Esophagus (tissue), 2 donors: ENCODE measurements around the gene TBR1. TPM values are rescaled to one million over a fixed set of nuclear protein-coding genes. Genes with fewer than 3 reads are reported as not detected.

ENCODE experiments used
- H3K27ac ChIP-seq, 2 donors: one replicate each; pipeline ENCODE4 v1.5.1; 2013; ENCODE audit warnings: low read depth in 2 of 2, mild to moderate bottlenecking in 2 of 2, inconsistent platforms in 1 of 2, low read length in 1 of 2, moderate library complexity in 1 of 2
- H3K27me3 ChIP-seq, 2 donors: one replicate each; pipeline ENCODE4 v1.6.1; 2013; ENCODE audit warnings: low read length in 2 of 2, control low read depth in 1 of 2, mild to moderate bottlenecking in 1 of 2; ENCODE audit not compliant: insufficient read depth in 2 of 2, control insufficient read depth in 1 of 2
- H3K36me3 ChIP-seq, 2 donors: one replicate each; pipeline ENCODE4 v1.6.1; 2013; ENCODE audit warnings: low read length in 1 of 2; ENCODE audit not compliant: control insufficient read depth in 2 of 2, insufficient read depth in 2 of 2
- H3K4me1 ChIP-seq, 2 donors: one replicate each; pipeline ENCODE4 v1.6.1; 2013; ENCODE audit warnings: low read length in 1 of 2; ENCODE audit not compliant: control insufficient read depth in 2 of 2, insufficient read depth in 2 of 2
- H3K4me3 ChIP-seq, 2 donors: one replicate each; pipeline ENCODE4 v1.5.1; 2013; ENCODE audit warnings: low read length in 2 of 2, mild to moderate bottlenecking in 2 of 2, low read depth in 1 of 2, moderate library complexity in 1 of 2
- H3K9me3 ChIP-seq, 2 donors: one replicate each; pipeline ENCODE4 v1.6.1; 2013; ENCODE audit warnings: mild to moderate bottlenecking in 2 of 2, low read depth in 1 of 2, low read length in 1 of 2, moderate library complexity in 1 of 2; ENCODE audit not compliant: control insufficient read depth in 2 of 2, insufficient read depth in 1 of 2
- WGBS, 2 donors: extraction: QIAGEN DNeasy Blood & Tissue Kit; methylation state at CpG; one replicate each; pipeline ENCODE4 v1.1.7; 2013; 5-methylcytosine and 5-hydroxymethylcytosine counted together
- polyA plus RNA-seq, 2 donors: library from polyadenylated mRNA; stranded (reverse); fragments of 200-250 nt; gene quantifications; one replicate each; pipeline ENCODE4 v1.2.3, GENCODE V29; 2013
- donor health status: healthy with polysubstance abuse.
- donor health status: Bipolar disorder and iron deficiency.

The TBR1 gene
- under 1 TPM in 1 of 2 donors, not detected in 1; 0.02 TPM for polyA plus RNA-seq

DNA sequence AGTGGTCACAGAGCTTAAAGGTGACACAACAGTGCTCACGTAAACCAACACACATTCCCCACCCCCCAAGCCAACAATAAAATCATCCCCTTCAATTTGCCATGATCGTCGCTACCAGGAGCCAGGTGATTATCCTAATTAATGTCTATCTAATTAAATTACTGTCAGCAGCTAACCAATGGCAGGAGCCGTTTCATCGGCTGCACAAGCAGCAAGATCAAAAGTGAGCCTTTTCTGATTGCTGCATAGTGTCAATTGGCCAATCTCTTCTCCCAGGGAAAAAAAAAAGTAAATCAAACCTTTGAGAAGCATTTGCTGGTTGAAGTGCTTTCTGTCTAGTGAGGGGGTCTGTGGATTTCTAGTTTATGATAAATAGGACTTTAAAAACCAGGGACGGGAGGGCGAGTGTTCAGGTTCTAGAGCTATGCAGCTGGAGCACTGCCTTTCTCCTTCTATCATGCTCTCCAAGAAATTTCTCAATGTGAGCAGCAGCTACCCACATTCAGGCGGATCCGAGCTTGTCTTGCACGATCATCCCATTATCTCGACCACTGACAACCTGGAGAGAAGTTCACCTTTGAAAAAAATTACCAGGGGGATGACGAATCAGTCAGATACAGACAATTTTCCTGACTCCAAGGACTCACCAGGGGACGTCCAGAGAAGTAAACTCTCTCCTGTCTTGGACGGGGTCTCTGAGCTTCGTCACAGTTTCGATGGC, at the start of gene TBR1:
TBR1 (plus strand) TSS at position 311 of the 721 bp plus-strand sequence; CDS start at position 425, 114 bp downstream.
- Histone ChIP-seq H3K27me3 (peaks cover 7 to 44% of the 10 kb centered on the region in 2 donors), H3K4me1 (peaks cover 7 to 17% of the 10 kb centered on the region in 2 donors), H3K9me3 (no peaks in the 10 kb centered on the region), H3K27ac (no peak within 1 kb of the TSS), H3K36me3 (peaks cover 0 to 2% of the 10 kb centered on the region in 2 donors), H3K4me3 (peak within 1 kb of the TSS in 1 of 2 donors; percentile 57)
- WGBS, 2 donors: 9% methylated on average over 16 of the region's 16 CpGs

DNA sequence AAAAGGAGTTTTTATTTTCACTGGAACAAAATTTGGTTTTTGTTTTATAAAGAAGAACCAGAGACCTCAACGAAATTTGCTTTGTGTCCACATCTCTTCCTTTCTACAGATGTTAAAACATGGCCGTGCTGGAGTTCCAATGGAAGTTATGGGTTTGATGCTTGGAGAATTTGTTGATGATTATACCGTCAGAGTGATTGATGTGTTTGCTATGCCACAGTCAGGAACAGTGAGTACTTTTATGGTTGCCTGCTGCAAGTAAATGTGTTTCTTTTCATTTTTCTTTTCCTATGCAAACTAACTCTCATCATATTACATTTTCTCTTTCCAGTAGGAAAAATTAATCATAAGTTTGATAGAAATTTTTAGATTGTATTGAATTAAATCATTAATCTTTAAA, 48.4 kb upstream of the TBR1 start:
- H3K27me3 ChIP-seq: no peaks in the 10 kb centered on the region
- peaks cover 0 to 3% of the 10 kb centered on the region in 2 donors for H3K9me3 ChIP-seq
- H3K27ac ChIP-seq: no peak overlapping the region
- 86 to 88% methylated on average over 3 of the region's 3 CpGs for WGBS, 2 donors
- H3K4me3 ChIP-seq: no peak overlapping the region
- H3K36me3 ChIP-seq: peaks cover 0 to 3% of the 10 kb centered on the region in 2 donors
- H3K4me1 ChIP-seq: no peaks in the 10 kb centered on the region

DNA sequence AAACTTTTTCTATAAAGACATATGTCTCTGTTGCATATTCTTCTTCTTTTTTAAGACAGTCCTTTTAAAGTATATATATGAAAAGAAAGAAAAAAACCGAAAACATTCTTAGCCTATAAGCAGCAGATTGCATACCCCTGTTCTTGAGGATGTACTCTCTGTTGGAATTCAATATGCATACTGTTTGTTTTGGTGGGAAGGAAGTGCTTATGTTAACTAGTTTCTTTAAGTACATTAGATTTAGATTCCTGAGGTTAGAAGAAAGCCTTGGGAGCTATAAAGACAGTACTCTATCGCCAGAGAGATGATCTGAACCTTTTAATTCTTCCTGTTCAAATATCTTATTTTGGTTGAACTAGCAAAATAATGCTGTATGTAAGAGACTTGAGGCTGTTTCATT, 46.8 kb upstream of the TBR1 start:
- Histone ChIP-seq H3K9me3 (no peaks in the 10 kb centered on the region), H3K27me3 (no peaks in the 10 kb centered on the region), H3K4me1 (no peaks in the 10 kb centered on the region), H3K36me3 (peaks cover 0 to 3% of the 10 kb centered on the region in 2 donors), H3K27ac (no peak overlapping the region), H3K4me3 (no peak overlapping the region)
- WGBS, 2 donors: 78 to 85% methylated on average over 2 of the region's 2 CpGs

DNA sequence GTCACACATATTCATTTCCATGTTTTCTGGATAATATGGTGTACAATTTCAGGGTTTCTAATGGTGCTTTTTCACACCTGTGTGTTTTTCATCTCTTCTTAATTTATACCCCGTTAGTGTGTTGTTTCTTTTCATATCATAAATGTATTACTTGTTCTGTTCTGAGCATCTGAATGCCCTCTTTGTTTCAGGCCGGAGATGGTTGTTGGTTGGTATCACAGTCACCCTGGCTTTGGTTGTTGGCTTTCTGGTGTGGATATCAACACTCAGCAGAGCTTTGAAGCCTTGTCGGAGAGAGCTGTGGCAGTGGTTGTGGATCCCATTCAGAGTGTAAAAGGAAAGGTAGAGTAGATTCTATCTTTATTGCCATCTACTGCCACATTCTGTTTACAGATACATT, 45.1 kb upstream of the TBR1 start:
- no peaks in the 10 kb centered on the region for H3K27me3 ChIP-seq
- 78 to 86% methylated on average over 3 of the region's 3 CpGs for WGBS, 2 donors
- H3K36me3 ChIP-seq: peaks cover 0 to 3% of the 10 kb centered on the region in 2 donors
- H3K4me3 ChIP-seq: no peak overlapping the region
- H3K27ac ChIP-seq: no peak overlapping the region
- H3K9me3 ChIP-seq: no peaks in the 10 kb centered on the region
- no peaks in the 10 kb centered on the region for H3K4me1 ChIP-seq

DNA sequence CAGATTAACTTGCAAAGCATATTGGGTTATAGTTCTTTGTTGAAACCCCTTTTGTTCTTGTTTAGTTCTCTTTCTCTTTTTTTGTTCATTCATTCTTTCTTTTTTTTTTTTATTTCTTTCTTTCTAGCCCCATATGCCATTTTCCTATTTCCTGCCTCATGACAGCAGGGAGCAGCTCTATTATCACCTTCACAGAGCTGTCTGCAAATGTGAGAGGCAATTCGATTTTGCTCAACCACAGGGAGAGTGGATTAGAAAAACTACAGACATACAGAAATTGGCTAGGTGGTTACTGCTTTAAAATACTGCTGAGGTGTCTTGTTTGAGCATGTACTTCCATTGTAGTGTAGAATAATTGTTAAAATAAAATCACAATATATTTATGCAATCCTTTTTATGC, 44.2 kb upstream of the TBR1 start:
- no peaks in the 10 kb centered on the region for H3K4me1 ChIP-seq
- no peak overlapping the region for H3K27ac ChIP-seq
- no peaks in the 10 kb centered on the region for H3K9me3 ChIP-seq
- H3K36me3 ChIP-seq: peaks cover 0 to 3% of the 10 kb centered on the region in 2 donors
- no peak overlapping the region for H3K4me3 ChIP-seq
- H3K27me3 ChIP-seq: no peaks in the 10 kb centered on the region
- 30 to 38% methylated on average over 1 of the region's 1 CpG for WGBS, 2 donors

DNA sequence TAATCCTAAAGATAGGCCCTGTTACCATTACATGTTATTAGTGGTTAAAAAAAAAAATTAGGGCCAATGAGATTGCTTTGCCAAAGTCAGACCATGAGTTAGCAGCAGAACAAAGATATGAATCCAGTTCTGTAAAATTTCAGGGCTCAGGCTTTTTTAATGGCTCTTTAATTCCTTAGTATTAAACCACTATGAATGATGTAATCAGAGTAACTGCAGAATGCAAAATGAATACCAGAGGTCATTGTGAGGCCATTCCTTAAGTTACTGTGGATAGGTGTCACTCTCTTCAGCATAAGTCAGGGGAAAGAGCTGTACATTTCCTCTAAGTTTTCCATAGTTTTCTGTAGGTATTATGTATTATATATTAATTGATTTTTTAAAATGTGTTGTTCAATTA, 42.2 kb upstream of the TBR1 start:
- peaks cover 0 to 3% of the 10 kb centered on the region in 2 donors for H3K36me3 ChIP-seq
- no peaks in the 10 kb centered on the region for H3K4me1 ChIP-seq
- H3K27ac ChIP-seq: no peak overlapping the region
- no peaks in the 10 kb centered on the region for H3K9me3 ChIP-seq
- no peaks in the 10 kb centered on the region for H3K27me3 ChIP-seq
- no peak overlapping the region for H3K4me3 ChIP-seq

DNA sequence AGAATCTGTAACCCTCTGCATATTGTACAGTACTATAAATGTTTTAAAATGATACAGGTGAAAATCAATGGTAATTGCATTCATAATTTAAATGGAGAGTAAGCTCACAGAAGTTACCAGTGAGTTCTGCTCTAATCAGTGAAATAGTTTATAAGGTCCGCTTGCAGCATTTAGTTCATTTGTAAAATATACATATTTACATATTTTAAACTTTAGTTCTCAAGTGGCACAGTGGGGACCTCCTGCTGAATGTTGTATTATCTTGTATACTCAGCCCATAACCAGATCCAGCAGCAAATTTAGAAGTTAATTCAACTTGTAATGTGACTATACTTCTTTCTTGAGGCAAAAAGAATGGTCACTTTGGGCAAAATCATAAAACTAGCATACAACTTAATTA, 41.7 kb upstream of the TBR1 start:
- H3K4me1 ChIP-seq: no peaks in the 10 kb centered on the region
- H3K36me3 ChIP-seq: peaks cover 0 to 3% of the 10 kb centered on the region in 2 donors
- no peak overlapping the region for H3K27ac ChIP-seq
- WGBS, 2 donors: 98 to 99% methylated on average over 1 of the region's 1 CpG
- no peak overlapping the region for H3K4me3 ChIP-seq
- H3K27me3 ChIP-seq: no peaks in the 10 kb centered on the region
- no peaks in the 10 kb centered on the region for H3K9me3 ChIP-seq

DNA sequence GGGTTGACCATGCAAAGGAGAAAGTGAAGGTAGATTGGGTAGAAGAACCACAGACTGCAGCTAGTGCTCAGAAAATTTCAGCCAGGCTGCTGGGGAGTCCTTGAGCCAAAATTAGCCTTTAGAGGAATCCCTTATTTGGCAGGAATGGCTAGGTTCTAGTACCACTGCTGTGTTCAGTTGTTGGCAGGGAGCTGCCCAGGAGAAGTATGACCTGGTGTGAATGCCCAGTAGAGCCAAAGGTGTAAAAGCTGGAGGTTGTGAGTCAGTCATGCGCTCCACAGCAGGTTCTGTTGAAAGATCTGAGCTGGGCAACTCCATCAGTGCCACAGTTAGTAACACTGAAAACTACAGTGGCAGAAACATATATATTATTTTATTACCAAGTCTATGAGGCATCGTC, 36.4 kb upstream of the TBR1 start:
- 95 to 97% methylated on average over 2 of the region's 2 CpGs for WGBS, 2 donors
- no peak overlapping the region for H3K27ac ChIP-seq
- no peaks in the 10 kb centered on the region for H3K27me3 ChIP-seq
- no peaks in the 10 kb centered on the region for H3K36me3 ChIP-seq
- H3K9me3 ChIP-seq: no peaks in the 10 kb centered on the region
- H3K4me1 ChIP-seq: no peaks in the 10 kb centered on the region
- H3K4me3 ChIP-seq: no peak overlapping the region

DNA sequence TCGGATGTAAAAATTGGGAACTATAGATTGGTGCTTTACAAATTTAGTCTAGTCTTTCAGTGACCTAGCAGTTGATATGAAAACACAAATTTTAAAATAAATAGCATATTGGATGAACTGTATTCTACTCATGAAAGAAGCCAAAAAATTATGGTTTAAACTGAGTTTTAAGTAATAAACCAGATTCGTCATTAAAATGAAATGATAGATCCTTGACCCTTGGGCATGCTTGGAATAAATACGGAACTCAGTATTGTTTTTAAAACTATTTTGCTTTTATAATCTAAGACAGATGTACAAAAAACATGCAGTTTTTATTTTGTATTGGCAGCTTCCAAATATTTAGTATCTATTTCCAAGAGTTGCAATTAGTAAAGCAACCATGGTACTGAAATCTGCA, 34.6 kb upstream of the TBR1 start:
- Histone ChIP-seq H3K27ac (no peak overlapping the region), H3K9me3 (no peaks in the 10 kb centered on the region), H3K36me3 (no peaks in the 10 kb centered on the region), H3K4me1 (no peaks in the 10 kb centered on the region), H3K4me3 (no peak overlapping the region), H3K27me3 (no peaks in the 10 kb centered on the region)
- WGBS, 2 donors: 84 to 86% methylated on average over 3 of the region's 3 CpGs

DNA sequence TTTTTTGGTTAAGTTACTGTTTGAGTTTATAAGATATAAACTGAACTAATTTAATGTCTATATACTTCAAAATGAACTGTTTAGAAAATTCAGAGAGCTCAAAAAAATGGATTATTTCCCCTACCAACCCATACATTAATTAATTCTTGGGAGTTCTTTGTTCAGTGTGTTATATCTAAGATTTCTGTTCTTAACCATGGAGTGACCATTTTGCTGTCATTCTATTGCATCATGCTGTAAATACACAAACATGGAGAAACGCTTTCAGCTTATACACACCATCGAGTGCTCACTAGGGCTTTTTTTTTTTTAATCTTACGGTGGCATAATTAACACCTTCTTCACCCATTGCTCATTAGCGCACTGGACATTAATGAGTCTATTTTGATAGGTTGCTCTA, 33.4 kb upstream of the TBR1 start:
- no peaks in the 10 kb centered on the region for H3K9me3 ChIP-seq
- H3K4me1 ChIP-seq: no peaks in the 10 kb centered on the region
- no peaks in the 10 kb centered on the region for H3K36me3 ChIP-seq
- WGBS, 2 donors: 96 to 97% methylated on average over 4 of the region's 4 CpGs
- H3K4me3 ChIP-seq: no peak overlapping the region
- H3K27me3 ChIP-seq: no peaks in the 10 kb centered on the region
- no peak overlapping the region for H3K27ac ChIP-seq
